Esophagus muscularis mucosa (tissue), 3 donors: ENCODE measurements around the gene SMIM1.

Experiments
- CTCF ChIP-seq, 3 experiments: fragments of 200-600 bp in 2 of 3; fragments of 450-650 bp in 1 of 3; sonication (generic) in 2 of 3; IDR thresholded peaks; one replicate each; pipeline ENCODE4 v1.5.1; 2017 to 2019; ENCODE audit warnings: antibody characterized with exemption in 3 of 3, mild to moderate bottlenecking in 2 of 3, moderate library complexity in 1 of 3
- POLR2A ChIP-seq: fragments of 450-650 bp; IDR thresholded peaks from one replicate; pipeline ENCODE4 v1.6.1; 2017; ENCODE audit warnings: antibody characterized with exemption, moderate library complexity, mild to moderate bottlenecking, low read depth
- POLR2AphosphoS5 ChIP-seq, 2 donors: sonication (generic); formaldehyde crosslinking; IDR thresholded peaks; one replicate each; pipeline ENCODE4 v1.6.1; 2017; ENCODE audit warnings: antibody characterized with exemption in 2 of 2

GRCh38 chr1:3773572-3774275, 1.2 kb downstream of the SMIM1 start:
- TF ChIP-seq POLR2A: no peak
- TF ChIP-seq CTCF (IDR thresholded peaks at IDR 0.05): no peak
- TF ChIP-seq POLR2AphosphoS5 (IDR thresholded peaks at IDR 0.05): no peak
